Thoracic aorta (tissue), 2 donors: ENCODE data around the gene PHGDH. TPM values are rescaled to one million over a fixed set of nuclear protein-coding genes. Genes with fewer than 3 reads are reported as not detected.
"Not testable (repeated sequence)": the region's sequence is repeated elsewhere in the genome, so short reads cannot be mapped to it uniquely, and the experiment has no call there.

Experiments
- ATAC-seq: fragments of 150-250 bp; one replicate; pipeline ENCODE4 v1.8.0; 2017; ENCODE audit warnings: low read depth; ENCODE audit not compliant: insufficient number of reproducible peaks, low FRiP score
- DNase-seq: peaks from one replicate; pipeline ENCODE4 v3.0.0-alpha.2; 2020; ENCODE audit warnings: low spot score
- H3K27ac ChIP-seq, 2 donors: fragments of 200-600 bp; sonication (generic); 1 replicate in 1 of 2; 2 replicates in 1 of 2; pipeline ENCODE4 v1.5.1; 2016; ENCODE audit warnings: mild to moderate bottlenecking in 2 of 2, moderate library complexity in 2 of 2
- H3K27me3 ChIP-seq: fragments of 200-600 bp; sonication (generic); replicated peaks from 2 replicates; pipeline ENCODE4 v1.6.0; 2016; ENCODE audit warnings: mild to moderate bottlenecking; ENCODE audit not compliant: insufficient read depth
- H3K36me3 ChIP-seq: fragments of 200-600 bp; sonication (generic); one replicate; pipeline ENCODE4 v1.5.1; 2016
- H3K4me1 ChIP-seq, 2 donors: fragments of 200-600 bp; sonication (generic); 1 replicate in 1 of 2; 2 replicates in 1 of 2; pipeline versions ENCODE4 v1.5.1 to v1.6.0; 2016; ENCODE audit warnings: low read depth in 2 of 2, mild to moderate bottlenecking in 1 of 2; ENCODE audit not compliant: control insufficient read depth in 1 of 2
- H3K4me3 ChIP-seq: fragments of 200-600 bp; sonication (generic); 2 replicates; pipeline ENCODE4 v1.5.1; 2016; ENCODE audit warnings: mild to moderate bottlenecking
- H3K9me3 ChIP-seq: fragments of 200-600 bp; sonication (generic); 2 replicates; pipeline ENCODE4 v1.5.1; 2016
- CTCF ChIP-seq: fragments of 200-600 bp; sonication (generic); IDR thresholded peaks from one replicate; pipeline ENCODE4 v1.5.1; 2019; ENCODE audit warnings: antibody characterized with exemption
- total RNA-seq, 2 donors: library from RNA; depleted of rRNA; stranded (reverse); fragments of >200 nt; gene quantifications; one replicate each; pipeline versions ENCODE4 v1.1.0 to v1.2.3, GENCODE V29; 2016

Gene PHGDH
- total RNA-seq, 2 donors from 2014 or later = 25.7 to 44.9 TPM

DNA sequence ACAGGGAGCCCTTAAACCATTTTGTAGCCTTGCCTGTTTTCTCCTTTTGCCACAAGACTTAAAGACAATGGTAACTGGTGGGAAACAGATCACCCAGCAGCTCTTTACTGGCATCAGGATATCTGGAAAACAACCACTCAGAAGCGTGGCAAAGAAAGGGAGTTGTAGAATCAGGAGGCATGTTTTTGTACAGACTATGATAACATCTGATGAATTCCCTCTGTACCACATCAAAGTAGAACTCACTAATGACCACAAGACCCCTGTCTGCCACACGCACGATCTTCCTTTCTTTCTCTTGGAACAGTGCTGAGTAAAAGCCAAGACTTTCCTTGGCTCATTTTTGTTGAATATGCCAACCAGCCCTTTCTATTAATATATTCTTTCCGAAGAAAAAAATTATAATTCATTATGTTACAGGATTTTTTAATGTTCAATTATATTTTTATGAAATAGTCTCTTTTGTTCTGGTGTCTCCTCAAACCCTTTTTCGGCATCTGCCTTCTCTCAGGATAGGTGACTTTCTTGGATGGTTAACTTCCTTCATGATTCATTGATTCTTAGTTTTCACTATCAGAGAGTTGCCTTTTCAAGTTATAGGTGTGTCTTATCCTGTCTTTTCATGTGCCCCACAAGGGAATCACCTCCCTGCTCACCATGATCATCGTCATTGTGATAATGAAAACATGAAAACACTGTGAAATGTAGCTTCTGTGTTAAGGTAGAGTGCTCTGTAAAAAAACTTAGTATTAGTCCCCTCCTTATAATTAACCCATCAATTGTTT, 7.9 kb upstream of the PHGDH start:
- ATAC-seq (no peak), DNase-seq (no peak)
- no peaks in the 10 kb centered on the region for H3K27me3 ChIP-seq
- H3K9me3 ChIP-seq = no peaks in the 10 kb centered on the region
- no peak overlapping the region for H3K4me3 ChIP-seq
- no peak for TF ChIP-seq CTCF
- no peaks in the 10 kb centered on the region for H3K4me1 ChIP-seq
- no peak overlapping the region for H3K27ac ChIP-seq
- H3K36me3 ChIP-seq = no peaks in the 10 kb centered on the region

- DNase-seq, H3K9me3 ChIP-seq, H3K36me3 ChIP-seq, H3K27ac ChIP-seq, H3K4me1 ChIP-seq, H3K4me3 ChIP-seq, ATAC-seq, H3K27me3 ChIP-seq: not testable (repeated sequence)
These were observed 5.1 kb upstream of the PHGDH start for GRCh38 chr1:119706599-119706998.

DNA sequence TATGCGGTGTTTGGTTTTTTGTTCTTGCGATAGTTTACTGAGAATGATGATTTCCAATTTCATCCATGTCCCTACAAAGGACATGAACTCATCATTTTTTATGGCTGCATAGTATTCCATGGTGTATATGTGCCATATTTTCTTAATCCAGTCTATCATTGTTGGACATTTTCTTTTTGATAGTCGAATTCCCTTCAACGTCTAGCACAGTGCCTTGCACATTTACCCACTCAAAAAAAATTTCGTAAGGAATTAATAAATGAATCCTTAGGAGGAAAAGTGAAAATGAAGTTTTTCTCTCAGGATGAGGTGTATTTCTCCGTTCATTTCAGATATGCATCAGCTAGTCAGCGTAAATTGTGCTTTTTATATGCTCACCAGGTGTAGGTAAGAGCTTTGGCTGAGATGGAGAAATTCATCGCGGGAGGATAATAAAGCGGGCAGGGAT, 354 bp upstream of the PHGDH start:
- Histone ChIP-seq H3K4me3 (peak overlapping the region; percentile 74), H3K4me1 (peaks cover 9 to 37% of the 10 kb centered on the region in 2 donors)
- not testable (repeated sequence) for H3K9me3 ChIP-seq, ATAC-seq, H3K27me3 ChIP-seq, H3K27ac ChIP-seq, DNase-seq, H3K36me3 ChIP-seq

DNA sequence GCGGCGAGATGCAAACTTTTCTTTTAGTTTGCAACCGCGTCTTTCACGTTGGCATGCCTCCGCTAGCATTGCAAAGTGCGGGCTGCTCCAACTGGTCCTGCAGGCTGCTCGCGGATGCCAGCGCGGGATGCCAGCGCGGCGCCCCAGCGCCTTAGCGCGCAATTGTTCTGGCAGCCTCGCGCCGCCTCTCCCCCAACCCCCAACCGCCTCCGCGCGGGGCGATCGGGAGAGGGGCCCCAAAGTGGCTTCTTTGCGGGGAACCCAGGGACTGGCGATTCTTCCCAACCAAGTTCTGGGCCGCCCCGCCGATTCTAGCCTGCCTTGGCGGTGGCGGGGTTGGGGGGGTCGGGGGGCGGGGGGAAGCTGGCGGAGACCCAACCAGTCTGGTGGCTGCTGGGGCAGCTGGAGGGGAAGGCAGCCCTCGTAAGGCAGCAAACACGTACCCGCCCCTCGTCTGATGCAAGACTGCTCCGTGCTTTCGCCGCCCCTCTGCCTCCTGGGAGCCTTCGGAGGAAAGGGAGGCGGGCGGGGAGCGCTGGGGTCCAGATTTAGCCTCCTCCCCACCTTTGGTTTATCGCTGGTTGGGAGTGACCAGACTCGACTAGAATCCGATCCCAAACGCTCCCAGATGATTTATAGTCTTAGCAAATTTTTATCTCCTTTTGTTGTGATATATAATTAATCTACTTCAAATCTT, 756 bp downstream of the PHGDH start:
- ATAC-seq (peak; percentile 40), DNase-seq (peak; percentile 65)
- TF ChIP-seq CTCF = no peak
- peak overlapping the region; percentile 74 for H3K4me3 ChIP-seq
- H3K9me3 ChIP-seq = no peaks in the 10 kb centered on the region
- peaks cover 9 to 40% of the 10 kb centered on the region in 2 donors for H3K4me1 ChIP-seq
- H3K27ac ChIP-seq = peak overlapping the region; percentile 80 to 85
- no peaks in the 10 kb centered on the region for H3K27me3 ChIP-seq
- H3K36me3 ChIP-seq = no peaks in the 10 kb centered on the region

- DNase-seq = no peak
- Histone ChIP-seq H3K27ac (peak overlapping the region; percentile 80 to 85), H3K4me3 (peak overlapping the region; percentile 74), H3K27me3 (no peaks in the 10 kb centered on the region), H3K36me3 (no peaks in the 10 kb centered on the region), H3K4me1 (peaks cover 9 to 40% of the 10 kb centered on the region in 2 donors), H3K9me3 (no peaks in the 10 kb centered on the region)
- no peak for ATAC-seq
- TF ChIP-seq CTCF = no peak
These were observed 1.5 kb downstream of the PHGDH start for GRCh38 chr1:119713039-119713748.
